Measurements from ENCODE around the gene MYO10. TPM values are rescaled to one million over a fixed set of nuclear protein-coding genes. Genes with fewer than 3 reads are reported as not detected.

MYO10 gene
- total RNA-seq, 2 donors from 2014 or later, result 40.0 to 89.2 TPM

- Histone ChIP-seq H3K9me3 (ENCODE audit: control insufficient read depth, low read length) (peaks cover 8% of the 10 kb centered on the region), H3K27me3 (ENCODE audit: control insufficient read depth, insufficient read depth, low read length, poor library complexity, severe bottlenecking) (no peaks in the 10 kb centered on the region), H3K36me3 (ENCODE audit: control insufficient read depth, insufficient read depth, low read length) (peaks cover 48% of the 10 kb centered on the region), H3K27ac (ENCODE audit: low read depth, low read length) (peak overlapping the region; percentile 88), H3K4me3 (ENCODE audit: low read length) (no peak overlapping the region), H3K9ac (ENCODE audit: extremely low read depth, low read length, poor library complexity, severe bottlenecking) (no peak overlapping the region), H3K4me1 (ENCODE audit: control insufficient read depth, insufficient read depth, low read length) (peaks cover 16% of the 10 kb centered on the region)
- 70 to 80% methylated on average over 5 of the region's 5 CpGs for WGBS, 2 experiments (ENCODE audit: insufficient coverage in 1 of 2, insufficient read length in 1 of 2)
- TF ChIP-seq CTCF (conservative IDR thresholded peaks at IDR 0.05), result no peak
- no peak overlapping the region for H3K4me3 Mint-ChIP-seq
- peaks cover 31% of the 10 kb centered on the region for H3K4me1 Mint-ChIP-seq
- no peak for DNase-seq
- no peaks in the 10 kb centered on the region for H3K27me3 Mint-ChIP-seq (ENCODE audit: insufficient read depth)
- no peaks in the 10 kb centered on the region for H3K9me3 Mint-ChIP-seq
- peaks cover 30% of the 10 kb centered on the region for H3K36me3 Mint-ChIP-seq (ENCODE audit: low read depth)
- H3K27ac Mint-ChIP-seq, result no peak overlapping the region
These were observed 80.6 kb downstream of the MYO10 start for GRCh38 chr5:16855485-16855884.

GRCh38 chr5:16854351-16854750, 81.7 kb downstream of the MYO10 start:
- WGBS, 2 experiments (ENCODE audit: insufficient coverage in 1 of 2, insufficient read length in 1 of 2), result 70 to 95% methylated on average over 1 of the region's 2 CpGs
- H3K4me3 Mint-ChIP-seq, result no peak overlapping the region
- Histone ChIP-seq H3K4me3 (ENCODE audit: low read length) (no peak overlapping the region), H3K4me1 (ENCODE audit: control insufficient read depth, insufficient read depth, low read length) (peaks cover 16% of the 10 kb centered on the region), H3K9ac (ENCODE audit: extremely low read depth, low read length, poor library complexity, severe bottlenecking) (no peak overlapping the region), H3K36me3 (ENCODE audit: control insufficient read depth, insufficient read depth, low read length) (peaks cover 44% of the 10 kb centered on the region), H3K27ac (ENCODE audit: low read depth, low read length) (peak overlapping the region; percentile 51), H3K27me3 (ENCODE audit: control insufficient read depth, insufficient read depth, low read length, poor library complexity, severe bottlenecking) (no peaks in the 10 kb centered on the region), H3K9me3 (ENCODE audit: control insufficient read depth, low read length) (peaks cover 6% of the 10 kb centered on the region)
- TF ChIP-seq CTCF (conservative IDR thresholded peaks at IDR 0.05), result no peak
- peaks cover 21% of the 10 kb centered on the region for H3K36me3 Mint-ChIP-seq (ENCODE audit: low read depth)
- no peaks in the 10 kb centered on the region for H3K27me3 Mint-ChIP-seq (ENCODE audit: insufficient read depth)
- peaks cover 25% of the 10 kb centered on the region for H3K4me1 Mint-ChIP-seq
- DNase-seq, result no peak
- no peak overlapping the region for H3K27ac Mint-ChIP-seq
- H3K9me3 Mint-ChIP-seq, result no peaks in the 10 kb centered on the region

GRCh38 chr5:16853518-16853917, 82.6 kb downstream of the MYO10 start:
- Histone ChIP-seq H3K27ac (ENCODE audit: low read depth, low read length) (no peak overlapping the region), H3K4me3 (ENCODE audit: low read length) (no peak overlapping the region), H3K4me1 (ENCODE audit: control insufficient read depth, insufficient read depth, low read length) (peaks cover 16% of the 10 kb centered on the region), H3K27me3 (ENCODE audit: control insufficient read depth, insufficient read depth, low read length, poor library complexity, severe bottlenecking) (no peaks in the 10 kb centered on the region), H3K9ac (ENCODE audit: extremely low read depth, low read length, poor library complexity, severe bottlenecking) (no peak overlapping the region), H3K36me3 (ENCODE audit: control insufficient read depth, insufficient read depth, low read length) (peaks cover 46% of the 10 kb centered on the region), H3K9me3 (ENCODE audit: control insufficient read depth, low read length) (no peaks in the 10 kb centered on the region)
- Mint-ChIP-seq H3K36me3 (ENCODE audit: low read depth) (peaks cover 16% of the 10 kb centered on the region), H3K9me3 (no peaks in the 10 kb centered on the region), H3K27me3 (ENCODE audit: insufficient read depth) (no peaks in the 10 kb centered on the region), H3K27ac (no peak overlapping the region), H3K4me1 (peaks cover 25% of the 10 kb centered on the region), H3K4me3 (no peak overlapping the region)
- no peak for TF ChIP-seq CTCF (conservative IDR thresholded peaks at IDR 0.05)
- WGBS, 2 experiments (ENCODE audit: insufficient coverage in 1 of 2, insufficient read length in 1 of 2), result 87 to 92% methylated on average over 3 to 4 of the region's 4 CpGs
- DNase-seq, result no peak

Data from endodermal cell (in vitro differentiated cells).